Body of pancreas (tissue), 4 donors: Measurements from ENCODE around the gene OR2A5.

Experiments
- CTCF ChIP-seq, 7 experiments: fragments of 450-650 bp in 4 of 7; fragments of 200-600 bp in 3 of 7; sonication (generic) in 3 of 7; IDR thresholded peaks; one replicate each; pipeline ENCODE4 v1.5.1; 2016 to 2019; ENCODE audit warnings: antibody characterized with exemption in 7 of 7
- POLR2A ChIP-seq, 3 donors: fragments of 450-650 bp; IDR thresholded peaks; one replicate each; pipeline ENCODE4 v1.6.1; 2016; ENCODE audit warnings: antibody characterized with exemption in 3 of 3, mild to moderate bottlenecking in 2 of 3

GRCh38 chr7:144026203-144026883, 22.4 kb upstream of the OR2A5 start:
- TF ChIP-seq CTCF (IDR thresholded peaks at IDR 0.05) (no peak), POLR2A (IDR thresholded peaks at IDR 0.05) (no peak)
